HG03354 (cell line): ENCODE data around the gene OR2M7.
"Not testable (repeated sequence)": the region's sequence is repeated elsewhere in the genome, so short reads cannot be mapped to it uniquely, and the experiment has no call there.

Experiments
- ATAC-seq: cut with Tn5 transposase; IDR thresholded peaks from one replicate; pipeline ENCODE4 v1.9.1; 2021; ENCODE audit warnings: mild to moderate bottlenecking; ENCODE audit not compliant: unreplicated experiment, poor library complexity, severe bottlenecking

The OR2M7 gene

GRCh38 chr1:248324468-248324867 is at the start of gene OR2M7:
OR2M7 (minus strand) TSS chr1:248324568; CDS start chr1:248324568, 0 bp downstream.
- ATAC-seq: no peak

GRCh38 chr1:248373761-248374160 is 49.4 kb upstream of the OR2M7 start:
- no peak for ATAC-seq

GRCh38 chr1:248372394-248372793 is 48.0 kb upstream of the OR2M7 start:
- peak; percentile 47 for ATAC-seq

- ATAC-seq: no peak
Measured at GRCh38 chr1:248366609-248367008, 42.2 kb upstream of the OR2M7 start.

- ATAC-seq: no peak
Measured at GRCh38 chr1:248361121-248361715, 36.9 kb upstream of the OR2M7 start, which contains the start of gene OR2T4. OR2T4 (plus strand) TSS chr1:248361665; CDS start chr1:248361665, 0 bp downstream.

- ATAC-seq: no peak
Measured at GRCh38 chr1:248359415-248359814, 35.0 kb upstream of the OR2M7 start.

- ATAC-seq: no peak
Measured at GRCh38 chr1:248348475-248348874, 24.1 kb upstream of the OR2M7 start, which contains the start of gene OR14C36. OR14C36 (plus strand) TSS chr1:248348775; CDS start chr1:248348775, 0 bp downstream.

- no peak for ATAC-seq
Measured at GRCh38 chr1:248343451-248343850, 19.1 kb upstream of the OR2M7 start.

GRCh38 chr1:248316796-248317195 is 7.6 kb downstream of the OR2M7 start:
- ATAC-seq: no peak

- ATAC-seq: not testable (repeated sequence)
Measured at GRCh38 chr1:248306740-248307139, 17.6 kb downstream of the OR2M7 start.

- ATAC-seq: no peak
Measured at GRCh38 chr1:248306103-248306502, 18.3 kb downstream of the OR2M7 start.

- not testable (repeated sequence) for ATAC-seq
Measured at GRCh38 chr1:248305672-248306071, 18.7 kb downstream of the OR2M7 start.

- no peak for ATAC-seq
Measured at GRCh38 chr1:248303324-248303723, 21.0 kb downstream of the OR2M7 start, which contains the start of gene OR2T12. OR2T12 (minus strand) TSS chr1:248303424; CDS start chr1:248295578, 7,846 bp downstream.

GRCh38 chr1:248288391-248288790 is 36.0 kb downstream of the OR2M7 start:
- no peak for ATAC-seq

GRCh38 chr1:248277876-248278275 is 46.5 kb downstream of the OR2M7 start, which contains the start of gene OR2T33:
OR2T33 (minus strand) TSS chr1:248277976; CDS start chr1:248273814, 4,162 bp downstream.
- no peak for ATAC-seq
